NOMO-1 treated with dmso at 0.1 percent for 144 hours (cell line): ENCODE data around the gene IGDCC3.
"Not testable (repeated sequence)": the region's sequence is repeated elsewhere in the genome, so short reads cannot be mapped to it uniquely, and the experiment has no call there.

Experiments used
- DNase-seq: peaks from one replicate; lab custom pipeline; 2025; ENCODE audit not compliant: unreplicated experiment; lab: John Stamatoyannopoulos, UW

Gene IGDCC3

GRCh38 chr15:65406424-65407000 lies 28.7 kb upstream of the IGDCC3 start:
- no peak for DNase-seq

GRCh38 chr15:65405791-65406423 lies 28.1 kb upstream of the IGDCC3 start:
- no peak for DNase-seq

GRCh38 chr15:65404186-65404872 lies 26.5 kb upstream of the IGDCC3 start:
- no peak for DNase-seq

DNA sequence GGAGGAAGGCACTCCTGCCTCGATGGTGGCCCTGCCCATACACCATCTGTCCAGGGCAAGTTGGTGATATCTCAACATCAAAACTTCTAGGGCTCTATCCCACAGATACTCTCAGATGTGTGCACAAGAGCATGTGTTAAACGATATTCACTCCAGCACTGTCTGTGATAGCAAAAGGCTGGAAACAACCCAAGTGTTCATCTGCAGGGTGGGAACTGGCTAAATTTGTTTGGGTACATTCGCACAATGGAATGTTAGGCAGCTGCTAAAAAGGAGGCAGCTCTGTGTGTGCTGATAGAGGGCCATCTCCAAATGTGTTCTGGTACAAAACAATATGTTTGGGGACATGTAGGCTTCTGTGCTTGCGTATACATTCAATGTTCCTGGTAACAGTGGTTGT lies 25.2 kb upstream of the IGDCC3 start:
- no peak for DNase-seq

- DNase-seq, result no peak
These were observed 23.9 kb upstream of the IGDCC3 start for GRCh38 chr15:65401611-65402240.

DNA sequence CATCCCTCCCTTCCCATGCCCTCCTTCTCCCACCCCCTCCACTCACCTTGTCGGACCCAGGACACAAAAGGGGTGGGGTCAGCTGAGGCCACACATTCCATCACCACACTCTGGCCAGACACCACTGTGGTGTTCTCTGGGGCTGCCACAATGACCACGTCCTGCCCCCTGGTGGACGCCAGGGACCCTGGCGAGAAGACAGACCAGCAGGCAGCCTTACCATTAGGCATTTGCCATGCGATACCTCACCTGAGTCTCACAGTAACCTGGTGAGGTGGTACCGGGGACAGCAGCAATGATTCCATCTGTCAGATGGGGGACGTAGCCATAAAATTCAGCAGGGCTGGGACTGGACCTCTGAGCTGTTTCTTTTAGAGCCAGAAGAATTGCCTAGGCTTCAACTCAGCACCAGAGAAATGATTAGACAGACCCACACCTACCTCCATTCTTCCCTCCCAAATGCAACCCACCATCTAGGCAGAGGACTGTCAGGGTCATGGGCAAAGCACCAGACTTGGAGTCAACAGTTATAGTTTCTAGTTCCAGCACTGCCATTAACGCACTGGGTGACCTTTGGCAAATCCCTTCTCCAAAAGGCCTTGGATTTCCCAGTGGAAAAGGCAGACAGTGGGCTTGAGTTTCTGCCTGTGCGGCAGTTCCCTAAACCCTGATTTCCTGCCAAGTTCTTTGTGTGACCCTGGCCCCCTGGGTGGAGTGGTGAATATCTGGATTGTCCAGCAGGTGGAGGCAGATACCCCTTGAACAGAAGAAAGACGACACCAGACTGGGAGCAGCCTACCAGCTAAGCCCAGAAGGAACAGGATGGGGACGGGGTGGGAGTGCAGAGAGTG lies 23.2 kb upstream of the IGDCC3 start:
- peak; percentile 14 for DNase-seq

DNA sequence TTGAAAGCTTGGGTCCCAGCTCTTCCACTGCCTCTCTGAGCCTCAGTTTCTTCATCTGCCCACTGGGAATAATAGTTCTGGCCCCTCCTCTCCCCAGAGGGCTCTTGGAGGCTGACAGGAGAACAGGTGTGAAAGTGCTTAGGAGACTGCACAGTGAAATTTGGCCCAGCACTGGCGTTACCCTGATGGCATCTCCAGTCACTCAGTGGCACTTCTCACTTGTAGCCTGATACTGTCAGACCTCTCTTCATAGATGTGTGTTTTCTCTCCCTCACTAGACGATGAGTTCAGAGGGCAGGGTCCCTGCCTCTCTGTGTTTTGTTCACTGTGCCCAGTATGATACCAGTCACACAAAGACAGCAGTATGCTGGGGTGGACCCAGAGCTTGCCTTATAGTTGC lies 22.2 kb upstream of the IGDCC3 start:
- no peak for DNase-seq

DNA sequence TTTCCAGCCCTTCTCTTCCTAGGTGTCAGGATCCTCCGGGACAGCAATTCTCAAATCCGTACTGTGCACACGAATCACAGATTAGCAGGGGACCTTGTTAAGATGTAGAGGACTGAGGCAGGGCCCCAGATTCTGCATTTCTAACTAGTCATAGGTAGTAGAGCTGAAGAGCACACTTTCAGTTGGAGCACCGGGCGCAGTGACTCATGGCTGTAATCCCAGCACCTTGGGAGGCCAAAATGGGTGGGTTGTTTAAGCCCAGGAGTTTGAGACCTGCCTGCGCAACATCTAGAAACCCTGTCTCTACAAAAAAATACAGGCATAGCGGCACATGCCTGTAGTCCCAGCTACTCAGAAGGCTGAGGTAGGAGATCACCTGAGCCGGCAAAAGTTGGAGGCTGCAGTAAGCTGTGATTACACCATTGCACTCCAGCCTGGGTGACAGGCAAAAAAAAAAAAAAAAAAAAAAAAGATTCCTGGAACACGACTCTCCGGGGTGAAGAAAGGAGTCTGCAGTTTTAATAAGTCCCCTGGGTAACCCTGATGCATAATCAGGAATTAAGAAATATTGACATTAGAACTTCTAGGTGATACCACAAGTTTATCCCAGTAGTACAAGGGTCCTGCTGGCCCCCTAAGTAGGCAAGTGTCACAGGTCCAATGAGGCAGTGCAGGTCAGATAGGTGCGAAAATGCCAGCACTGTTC lies 21.4 kb upstream of the IGDCC3 start:
- no peak for DNase-seq

DNA sequence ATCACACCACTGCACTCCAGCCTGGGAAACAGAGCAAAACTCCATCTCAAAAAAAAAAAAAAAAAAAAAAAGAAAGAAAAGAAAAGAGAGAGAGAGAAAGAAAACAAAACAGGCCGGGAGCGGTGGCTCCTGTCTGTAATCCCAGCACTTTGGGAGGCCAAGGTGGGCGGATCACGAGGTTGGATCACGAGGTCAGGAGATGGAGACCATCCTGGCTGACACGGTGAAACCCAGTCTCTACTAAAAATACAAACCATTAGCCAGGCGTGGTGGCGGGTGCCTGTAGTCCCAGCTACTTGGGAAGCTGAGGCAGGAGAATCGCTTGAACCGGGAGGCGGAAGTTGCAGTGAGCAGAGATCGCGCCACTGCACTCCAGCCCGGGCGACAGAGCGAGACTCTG lies 20.7 kb upstream of the IGDCC3 start:
- not testable (repeated sequence) for DNase-seq

- DNase-seq, result no peak
These were observed 19.1 kb upstream of the IGDCC3 start for GRCh38 chr15:65396965-65397317.

DNA sequence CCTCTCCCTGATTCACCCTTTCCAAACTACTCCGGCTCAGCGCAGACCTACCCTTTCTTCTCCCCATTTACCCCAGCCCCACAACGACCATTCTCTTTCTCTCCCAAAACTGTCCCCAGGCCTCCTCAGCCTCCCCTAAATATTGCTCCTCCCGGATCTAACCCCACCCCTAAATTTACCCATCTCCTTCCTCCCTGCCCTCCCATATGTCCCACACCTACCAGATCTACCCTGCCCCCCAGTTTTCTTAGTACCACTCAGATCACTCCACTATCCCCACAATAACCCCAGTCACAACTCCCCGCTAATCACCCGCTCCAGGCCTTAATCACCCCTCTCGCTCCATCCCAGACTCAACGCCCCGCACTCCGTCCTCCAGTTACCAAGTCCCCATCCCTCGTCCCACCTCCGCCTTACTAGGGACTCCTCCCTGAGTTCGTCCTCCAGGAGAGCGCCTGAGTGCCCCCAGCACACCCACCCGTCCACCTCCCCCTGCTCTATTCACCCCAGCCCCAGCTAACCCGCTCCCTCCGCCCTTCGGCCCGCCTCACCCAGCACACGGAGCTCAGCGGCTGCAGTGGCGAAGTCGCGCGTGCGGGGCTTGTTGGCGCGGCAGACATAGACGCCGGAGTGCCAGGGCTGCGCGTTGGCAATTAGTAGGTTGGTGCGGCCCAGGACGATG lies 18.6 kb upstream of the IGDCC3 start:
- no peak for DNase-seq

GRCh38 chr15:65395567-65396202 lies 17.9 kb upstream of the IGDCC3 start:
- no peak for DNase-seq

DNA sequence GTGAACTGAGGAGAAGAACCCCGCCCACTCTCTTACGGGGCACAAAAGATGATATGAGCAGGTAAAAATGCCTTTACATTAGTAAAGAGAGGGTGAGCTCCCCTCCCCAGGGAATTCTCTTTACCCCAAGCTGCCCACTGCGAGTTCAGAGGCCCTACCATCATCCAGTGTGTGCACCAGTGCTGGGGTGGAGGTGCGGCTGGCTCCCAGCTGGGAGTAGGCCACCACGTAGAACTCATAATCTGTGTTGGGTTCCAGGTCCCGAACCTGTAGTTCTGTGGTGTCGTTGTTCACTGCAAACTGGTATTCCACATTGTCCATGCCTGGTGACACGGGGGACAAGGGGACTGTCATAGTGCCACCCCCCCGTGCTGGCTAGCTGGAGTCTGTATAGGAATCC lies 17.1 kb upstream of the IGDCC3 start:
- no peak for DNase-seq

DNA sequence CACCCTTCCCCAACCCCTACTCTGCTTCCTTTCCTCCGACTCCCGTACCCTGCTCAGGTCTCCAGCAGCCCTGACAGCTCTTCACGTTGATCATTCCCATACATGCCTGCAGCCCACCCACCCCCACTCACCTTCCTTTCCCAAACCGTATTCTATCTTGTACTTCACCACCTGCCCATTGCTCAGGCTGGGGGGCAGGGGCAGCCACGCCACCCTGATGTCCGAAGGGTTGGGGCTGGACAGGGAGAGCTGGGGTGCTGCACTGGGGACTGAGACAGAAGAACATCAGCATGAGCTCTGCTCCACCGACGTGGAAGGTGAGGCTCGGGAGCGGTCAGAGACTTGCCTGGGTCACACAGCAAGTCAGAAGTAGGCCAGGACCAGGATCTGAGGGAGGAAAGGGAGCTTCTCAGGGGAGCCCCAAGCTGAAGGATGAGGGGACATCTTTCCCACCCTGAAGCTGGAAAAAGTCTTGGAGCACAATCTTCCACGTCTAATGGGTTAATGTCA lies 16.5 kb upstream of the IGDCC3 start:
- DNase-seq, result no peak

GRCh38 chr15:65393557-65393956 lies 15.8 kb upstream of the IGDCC3 start:
- DNase-seq, result no peak

GRCh38 chr15:65393091-65393490 lies 15.3 kb upstream of the IGDCC3 start:
- DNase-seq, result no peak

DNA sequence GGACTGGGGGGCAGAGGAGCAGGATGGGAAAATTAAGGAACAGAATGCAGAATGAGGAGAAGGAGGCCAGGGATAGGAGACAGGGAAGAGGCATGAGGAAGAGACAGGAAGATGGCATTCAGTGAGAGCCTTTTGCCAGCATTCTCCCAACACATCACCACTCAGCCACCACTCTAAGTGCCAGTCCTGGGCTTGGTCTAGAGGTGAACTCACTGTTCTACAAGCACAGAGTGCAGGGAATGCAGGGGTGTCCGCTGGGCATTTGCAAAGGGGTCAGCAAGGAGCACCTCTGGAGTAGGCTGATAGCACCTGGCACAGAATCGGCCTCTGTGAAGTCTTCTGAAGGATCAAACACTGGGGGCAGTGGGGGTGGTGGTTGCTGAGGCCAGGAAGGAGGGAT lies 14.6 kb upstream of the IGDCC3 start:
- DNase-seq, result no peak

DNA sequence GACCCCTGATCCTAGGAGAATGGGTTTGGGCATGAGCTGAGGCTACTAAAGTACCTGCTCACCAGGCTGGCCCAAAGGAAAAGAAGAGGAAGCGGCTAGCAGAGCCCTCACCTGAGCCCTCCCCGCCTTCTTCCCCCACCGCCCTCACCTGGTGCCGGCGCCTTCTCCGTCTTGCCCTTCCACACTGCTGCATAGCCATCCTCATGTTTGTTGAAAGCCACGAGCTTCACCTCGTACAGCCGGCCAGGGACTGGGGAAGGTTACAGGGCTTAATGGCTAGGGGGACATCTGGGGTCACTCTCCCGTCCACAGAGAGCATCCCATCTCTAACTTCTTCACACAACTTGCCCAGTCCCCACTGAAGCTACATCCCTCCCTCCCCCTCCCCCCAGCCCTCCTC lies 13.9 kb upstream of the IGDCC3 start:
- no peak for DNase-seq

DNA sequence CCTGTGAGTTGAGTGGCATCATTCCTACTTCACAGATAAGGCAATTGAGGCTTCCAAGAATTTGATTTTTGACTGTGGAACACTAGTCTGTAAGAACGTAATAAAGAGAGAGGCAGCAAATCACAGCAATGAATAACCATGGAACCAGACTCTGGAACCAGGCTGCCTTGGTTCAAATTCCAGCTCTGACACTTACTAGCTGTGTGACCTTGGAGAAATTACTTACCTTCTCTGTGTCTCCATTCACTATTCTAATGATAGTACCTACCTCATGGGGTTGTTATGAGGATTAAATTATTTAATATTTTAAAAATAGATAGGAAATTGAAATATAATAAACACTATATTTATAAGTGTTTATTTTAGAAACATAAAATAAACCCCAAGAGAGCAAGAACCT lies 12.6 kb upstream of the IGDCC3 start:
- no peak for DNase-seq
